CD4-positive, alpha-beta T cell treated with Interleukin-6 at 100 ng/mL for 8 hours (primary cell): ENCODE data around the gene GRB14.
"Not testable (repeated sequence)": the region's sequence is repeated elsewhere in the genome, so short reads cannot be mapped to it uniquely, and the experiment has no call there.

Experiments used
- DNase-seq: peaks from one replicate; pipeline ENCODE4 v3.0.0-alpha.2; 2020; ENCODE audit warnings: mixed read lengths, low spot score

The GRB14 gene

DNA sequence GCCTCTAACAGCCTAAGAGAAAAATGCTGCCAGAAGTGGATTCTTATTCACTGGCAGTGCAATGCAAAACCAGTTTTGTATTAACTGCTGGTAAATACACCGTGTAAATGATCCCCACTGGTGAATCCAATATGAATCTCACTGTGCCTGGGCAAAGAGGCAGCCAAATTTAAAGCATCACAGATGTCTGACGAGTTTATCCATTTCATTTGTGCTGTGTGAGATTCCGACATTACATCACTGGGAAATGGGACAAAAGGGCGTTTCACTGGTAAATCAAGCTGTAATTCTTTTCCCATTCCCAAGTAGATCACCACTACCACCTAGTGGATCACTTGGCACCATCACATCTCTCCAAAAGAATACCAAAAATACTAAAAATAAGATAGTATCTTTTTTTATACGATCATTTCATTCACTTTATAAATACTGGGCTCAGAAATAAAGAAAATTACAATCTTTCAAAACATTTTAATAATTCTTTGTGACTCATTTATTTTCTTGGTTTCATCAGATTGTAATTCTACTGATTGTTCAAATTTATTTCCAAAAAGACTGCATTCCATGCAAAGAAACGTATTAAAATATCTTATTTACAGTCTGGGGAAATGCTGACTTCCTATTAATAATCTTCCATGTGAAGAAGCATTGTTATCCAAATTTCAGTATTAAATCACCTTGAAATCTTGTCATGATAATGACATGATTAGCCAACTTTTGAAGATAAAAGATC lies 125.6 kb downstream of the GRB14 start:
- no peak for DNase-seq

DNA sequence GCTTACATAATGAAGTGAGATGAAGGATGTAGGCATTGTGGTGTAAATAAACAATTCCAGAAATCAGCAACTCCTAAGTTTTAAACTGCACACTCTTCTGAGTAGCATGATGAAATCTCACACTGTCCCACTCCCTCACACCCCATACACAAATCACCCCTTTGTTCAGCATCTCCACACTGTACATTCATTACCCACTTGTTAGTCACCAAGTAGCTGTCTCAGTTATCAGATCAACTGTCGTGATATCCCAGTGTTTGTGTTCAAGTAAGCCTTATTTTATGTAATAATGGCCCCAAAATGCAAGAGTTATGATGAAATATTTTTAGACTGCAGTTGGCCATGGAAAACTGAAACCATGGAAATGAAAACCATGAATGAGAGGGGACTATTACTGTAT lies 135.7 kb downstream of the GRB14 start:
- DNase-seq = no peak

DNA sequence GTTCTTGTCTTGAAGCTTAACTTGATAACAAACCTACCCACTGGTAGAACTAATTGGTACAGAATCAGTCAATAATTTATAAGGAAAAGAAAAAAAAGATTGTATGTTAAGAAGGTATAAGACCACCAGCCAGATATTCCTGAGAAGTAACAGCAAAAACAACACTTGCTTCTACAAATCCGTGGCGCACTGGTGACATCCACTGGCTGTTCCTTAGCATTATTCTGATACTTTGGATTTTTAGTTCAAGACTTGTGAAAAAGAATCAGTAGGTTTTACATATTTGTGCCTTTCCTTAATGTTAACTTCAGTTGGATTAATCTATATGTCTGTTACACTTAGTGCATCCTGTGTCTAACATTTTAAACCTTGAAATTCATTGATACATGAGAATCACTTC lies 141.8 kb downstream of the GRB14 start:
- no peak for DNase-seq

DNA sequence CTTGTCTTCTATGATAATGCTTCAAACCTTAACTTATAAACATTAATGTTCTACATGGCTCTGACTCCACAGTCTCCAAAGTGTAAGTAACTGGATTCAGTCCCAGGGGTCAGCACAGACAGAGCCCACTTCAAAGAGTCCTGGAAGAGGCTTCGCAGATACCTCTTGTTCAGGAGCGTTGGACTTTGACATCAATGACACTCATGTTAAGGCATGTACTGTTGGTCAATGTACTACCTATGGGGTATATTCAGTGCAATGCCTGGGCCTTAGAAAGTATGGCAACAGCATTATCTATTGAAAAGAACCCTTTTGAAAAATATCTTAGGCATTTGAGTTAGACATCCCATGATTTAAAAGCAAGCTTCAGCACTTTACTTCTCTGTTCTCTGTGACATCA lies 143.1 kb downstream of the GRB14 start:
- no peak for DNase-seq

DNA sequence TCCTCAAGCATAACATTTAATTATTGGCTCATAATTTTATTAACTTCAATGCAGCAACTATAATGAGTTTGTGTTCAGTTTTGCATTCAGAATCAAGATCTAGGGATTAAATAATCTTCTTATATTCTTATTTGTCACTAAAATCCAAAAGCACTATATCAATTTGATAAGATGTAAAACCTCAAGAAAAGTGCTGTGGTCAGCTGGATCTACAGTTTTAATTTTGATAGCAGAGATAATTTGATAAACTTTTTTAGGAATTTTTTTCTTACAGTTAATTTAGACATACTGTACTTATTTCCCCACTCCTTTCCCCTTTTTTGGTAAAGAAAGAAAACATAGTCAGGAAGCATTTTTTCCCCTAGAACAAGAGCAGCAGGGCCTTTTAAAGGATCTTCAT lies 146.4 kb downstream of the GRB14 start:
- DNase-seq = no peak

DNA sequence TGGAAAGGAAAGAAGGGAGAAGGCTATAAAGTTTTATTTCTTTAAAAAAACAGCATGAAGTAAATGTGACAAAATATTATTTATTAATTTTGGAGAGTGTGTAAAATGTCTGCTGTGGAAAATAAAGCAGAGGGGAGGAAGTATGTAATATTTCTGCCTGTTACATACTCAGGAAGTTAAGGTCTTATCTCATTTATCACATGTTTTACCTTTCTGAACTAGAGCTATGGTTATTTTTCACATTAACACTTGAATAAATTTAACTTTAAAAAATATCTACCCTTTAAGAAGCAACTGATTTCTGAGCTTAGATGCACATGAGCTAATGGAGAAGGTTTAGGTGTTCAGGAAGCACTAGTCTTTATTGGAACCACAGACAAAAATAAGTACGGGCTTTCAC lies 148.3 kb downstream of the GRB14 start:
- no peak for DNase-seq

DNA sequence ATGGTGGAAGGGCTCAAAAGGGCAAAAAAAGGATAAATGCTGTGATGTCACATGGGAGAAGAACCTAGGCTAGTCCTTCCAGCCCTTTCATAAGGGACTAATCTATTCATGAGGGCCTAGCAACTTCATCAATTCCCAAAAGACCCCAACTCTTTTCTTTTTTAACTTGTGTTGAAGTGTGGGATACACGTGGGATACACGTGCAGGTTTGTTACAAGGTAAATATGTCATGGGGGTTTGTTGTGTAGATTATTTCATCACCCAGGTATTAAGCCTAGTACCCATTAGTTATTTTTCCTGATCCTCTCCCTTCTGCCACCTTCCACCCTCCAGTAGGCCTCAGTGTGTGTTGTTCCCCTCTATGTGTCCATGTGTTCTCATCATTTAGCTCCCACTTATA lies 156.2 kb downstream of the GRB14 start:
- DNase-seq = not testable (repeated sequence)

DNA sequence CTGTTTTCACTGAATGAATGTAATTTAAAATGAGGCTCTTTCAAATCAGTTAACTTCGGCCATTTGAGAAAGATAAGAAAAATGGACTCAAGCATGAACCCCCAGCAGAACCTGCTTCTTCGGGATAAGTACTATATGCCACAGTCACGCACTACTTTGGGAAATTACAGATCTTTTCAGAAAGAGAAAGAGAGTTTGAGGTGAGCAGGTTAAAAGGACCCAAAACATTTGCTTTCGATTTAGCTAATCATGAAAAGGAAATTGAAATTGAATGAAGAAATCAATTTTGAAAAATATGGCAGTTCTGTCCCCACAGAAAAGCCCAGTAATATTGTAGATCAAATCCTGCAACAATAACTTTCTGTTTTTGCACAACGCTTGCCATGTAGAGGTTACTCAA lies 156.9 kb downstream of the GRB14 start:
- DNase-seq = no peak

DNA sequence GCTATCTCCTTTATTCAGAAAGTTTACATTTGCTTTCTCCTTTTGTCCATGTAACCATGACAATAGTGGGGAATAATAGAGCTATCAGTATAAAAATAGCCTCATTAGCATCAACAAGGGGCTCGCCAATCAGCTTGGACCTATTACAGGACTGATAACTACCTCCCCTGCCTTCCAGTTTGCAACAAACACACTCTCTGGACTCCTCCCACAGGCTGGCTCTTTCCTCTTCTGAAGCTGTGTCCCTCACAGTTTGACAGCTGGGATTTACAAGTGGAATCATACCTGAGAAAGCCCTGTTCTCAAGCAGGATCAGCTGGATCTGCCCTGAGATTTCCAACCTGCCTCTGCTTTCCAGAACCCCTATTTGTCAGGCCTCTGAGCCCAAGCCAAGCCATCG lies 162.5 kb downstream of the GRB14 start:
- DNase-seq = no peak

DNA sequence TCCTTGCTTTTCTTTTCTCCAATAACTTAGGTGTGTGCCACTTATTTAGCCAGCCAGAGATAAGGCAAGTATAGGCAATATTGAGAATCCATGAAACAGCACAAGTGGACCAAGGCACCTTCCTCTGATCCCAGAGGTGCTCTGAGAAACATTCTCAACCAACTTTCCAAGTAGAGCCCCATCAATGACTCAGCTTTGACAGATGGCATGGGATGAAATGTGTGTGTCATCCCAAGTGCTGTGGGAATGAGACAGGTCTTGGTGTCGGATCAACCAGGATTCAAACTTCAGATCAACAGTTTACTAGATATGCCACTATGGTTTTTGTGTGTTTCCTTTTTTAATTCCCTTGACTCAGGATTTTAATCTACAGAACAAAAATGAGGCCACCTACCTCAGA lies 164.0 kb downstream of the GRB14 start:
- DNase-seq = no peak

DNA sequence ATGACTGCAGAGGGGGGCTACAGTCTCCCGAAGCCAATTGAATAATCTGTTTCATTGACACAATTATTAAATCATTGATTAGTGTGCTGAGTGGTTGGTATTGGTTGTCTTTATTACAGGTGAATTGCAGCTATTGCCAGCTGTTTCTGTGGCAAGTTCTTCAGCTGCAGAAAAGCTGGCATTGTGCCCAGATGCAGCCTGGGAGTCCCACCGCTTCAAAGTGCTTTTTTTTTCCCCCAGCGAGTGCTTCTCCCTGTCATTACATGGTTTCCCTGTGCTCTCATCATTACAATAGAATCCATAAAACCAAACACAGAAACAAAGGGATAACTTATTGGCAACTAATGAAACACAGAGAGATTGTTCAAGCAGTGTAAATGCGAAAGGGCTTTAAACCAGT lies 164.7 kb downstream of the GRB14 start:
- no peak for DNase-seq

DNA sequence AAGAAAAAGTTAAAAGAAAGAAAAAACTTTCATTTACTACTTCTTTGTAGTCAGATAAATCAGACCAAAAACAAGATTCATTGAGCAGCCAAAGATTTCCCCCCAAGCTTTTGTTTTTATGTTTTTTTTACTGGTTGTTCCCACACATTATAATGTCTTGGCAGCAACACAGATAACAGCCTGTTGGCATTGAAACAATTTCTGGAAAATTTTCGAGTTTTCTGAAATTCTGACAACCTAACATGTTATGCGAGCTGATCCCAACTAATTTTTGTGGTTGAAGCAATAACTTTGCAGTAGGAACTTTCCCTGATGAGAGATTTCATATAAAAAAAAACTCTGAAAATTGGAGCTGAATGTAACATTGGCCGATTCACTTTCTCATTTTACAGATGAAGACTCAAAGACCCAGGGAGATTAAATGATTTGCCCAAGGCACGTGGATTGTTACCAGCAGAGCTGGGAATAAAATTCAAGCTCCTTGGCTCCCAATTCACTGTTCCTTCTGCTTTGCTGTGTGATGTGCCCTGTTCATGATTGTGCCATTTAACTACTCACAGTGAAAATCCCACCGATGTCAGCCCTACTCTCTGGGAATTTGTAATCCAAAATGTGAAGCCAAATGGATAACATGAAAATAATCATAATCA lies 167.5 kb downstream of the GRB14 start:
- no peak for DNase-seq

DNA sequence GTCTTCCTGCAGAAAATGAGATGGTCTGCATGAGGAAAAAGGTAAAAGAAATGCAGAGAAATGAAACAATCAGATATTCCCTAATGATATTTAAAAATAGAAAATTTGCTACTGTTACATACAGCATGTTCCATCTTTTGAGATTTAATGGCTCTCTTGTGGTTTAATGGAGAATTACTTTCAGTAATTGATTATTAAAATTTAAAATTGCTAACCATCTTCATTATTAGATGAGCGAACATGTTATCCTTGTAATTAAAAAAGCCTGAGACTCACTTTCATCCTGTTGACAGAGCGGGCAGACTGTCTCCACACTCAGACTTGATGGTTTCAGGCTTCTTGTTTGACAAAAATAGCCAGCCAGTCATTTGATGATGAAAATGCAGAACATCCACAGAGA lies 171.0 kb downstream of the GRB14 start:
- DNase-seq = no peak

DNA sequence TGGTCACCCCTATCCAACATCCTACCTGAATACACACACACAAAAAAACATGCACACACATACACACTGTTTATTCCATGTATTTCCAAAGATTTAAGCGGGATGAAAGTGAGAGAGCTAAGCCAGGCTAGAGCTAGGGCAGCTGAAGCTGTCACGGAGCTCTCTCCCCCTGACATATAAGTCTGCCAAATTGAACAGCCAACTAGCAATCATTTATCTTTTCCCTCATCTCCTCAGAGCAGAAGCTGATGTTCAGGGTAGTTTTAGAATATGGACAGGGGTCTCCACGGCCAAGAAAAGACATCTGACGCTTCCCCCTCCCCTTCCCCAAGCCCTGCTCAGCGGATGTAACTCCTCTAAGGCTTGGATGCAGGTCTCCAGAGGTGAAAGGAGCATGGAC lies 171.6 kb downstream of the GRB14 start:
- no peak for DNase-seq

DNA sequence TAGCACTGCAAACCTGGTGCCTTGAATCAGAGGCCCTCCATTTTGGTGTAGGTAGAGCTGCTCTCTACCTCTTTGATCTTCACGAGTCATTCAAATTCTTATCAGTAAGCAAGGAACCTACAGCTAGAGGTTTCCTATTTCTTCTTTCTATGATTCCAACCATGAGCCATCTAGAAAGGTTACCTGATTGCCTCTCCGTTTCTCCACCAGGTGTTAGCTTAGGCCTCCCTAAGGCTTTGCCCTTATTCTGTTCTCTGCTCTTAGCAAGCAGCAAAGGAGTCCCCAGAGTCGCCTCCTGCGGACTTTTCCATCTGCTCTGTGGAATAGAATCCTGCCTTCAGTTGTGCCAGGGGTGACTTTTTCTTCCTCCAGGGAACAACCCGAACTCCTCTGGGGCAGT lies 173.6 kb downstream of the GRB14 start:
- no peak for DNase-seq
